ENCODE results near the gene DPCD. TPM values are rescaled to one million over a fixed set of nuclear protein-coding genes. Genes with fewer than 3 reads are reported as not detected.

DPCD gene
- total RNA-seq, 1 donor from 2014 or later = 38.2 TPM

- no peak for FAIRE-seq
Observed at GRCh38 chr10:101658975-101659374, 70.9 kb downstream of the DPCD start.

More at GRCh38 chr10:101658975-101659374, 70.9 kb downstream of the DPCD start:
- Histone ChIP-seq H3K27me3 (ENCODE audit: control insufficient read depth, insufficient read depth, low read length) (no peaks in the 10 kb centered on the region), H3K36me3 (ENCODE audit: control insufficient read depth, insufficient read depth, low read length) (peaks cover 22% of the 10 kb centered on the region), H3K4me3 (ENCODE audit: low read depth, low read length) (no peak overlapping the region)
- TF ChIP-seq CTCF (IDR thresholded peaks at IDR 0.05; ENCODE audit: insufficient read depth, low read length, severe bottlenecking) = no peak
- no peak for DNase-seq (ENCODE audit: low read depth)

Other genes starting within 250 kb of the DPCD start
- 6.8 and 9.7 TPM in 2 replicates for gene BTRC, start 234.2 kb upstream of the DPCD start, total RNA-seq
- gene POLL, start 64 bp upstream of the DPCD start, total RNA-seq = 8.6 and 8.7 TPM in 2 replicates
- gene FBXW4, start 106.8 kb downstream of the DPCD start, total RNA-seq = 49.5 and 72.6 TPM in 2 replicates
- 0.26 and 0.38 TPM in 2 replicates for gene FGF8, start 187.8 kb downstream of the DPCD start, total RNA-seq
- 128 and 158 TPM in 2 replicates for gene NPM3, start 195.1 kb downstream of the DPCD start, total RNA-seq
- gene OGA, start 230.1 kb downstream of the DPCD start, total RNA-seq = 96.4 and 176 TPM in 2 replicates